K562 (cell line): ENCODE data around the gene MAP2. TPM values are rescaled to one million over a fixed set of nuclear protein-coding genes. Genes with fewer than 3 reads are reported as not detected.
A peak's percentile ranks its signal among the peaks of the same experiment; 100 is the strongest.

Experiments used
- ATAC-seq: fragments of 200-7000 bp; cut with Tn5 transposase; 3 replicates; pipeline ENCODE4 v1.9.1; 2020; ENCODE audit warnings: moderate library complexity
- BruUV-seq: library from RNA; stranded (reverse); fragments of 400-500 nt; replicated peaks from 2 replicates; lab custom pipeline; 2021; lab: Mats Ljungman, UMichigan
- CTCF ChIA-PET: fragments of 300-600 bp; formaldehyde crosslinking; extraction: SDS; loops from one replicate; lab custom pipeline; 2021; ENCODE audit warnings: low intra/inter-chr PET ratio; lab: Yijun Ruan, JAX
- POLR2A ChIA-PET: fragments of 300-600, 350-650 bp; sonication (Branson Sonifier 250); formaldehyde crosslinking; extraction: SDS; loops from one replicate; lab custom pipeline; 2021; ENCODE audit warnings: antibody characterized with exemption, inconsistent platforms; lab: Yijun Ruan, JAX
- DNase-seq, 4 experiments: peaks; one replicate each; pipeline versions ENCODE4 v3.0.0 to v3.0.0-alpha.2; 2011 to 2018; ENCODE audit warnings: low spot score in 3 of 4, mixed read lengths in 3 of 4; ENCODE audit errors: extremely low read depth in 1 of 4
- FAIRE-seq: peaks from 2 replicates; lab custom pipeline; 2011; peaks lifted over from hg19 to GRCh38; lab: Jason Lieb, UNC
- H2AFZ ChIP-seq: 2 replicates; pipeline ENCODE4 v1.6.0; 2011; ENCODE audit warnings: low read depth, low read length, control low read depth, inconsistent platforms
- H3K27ac ChIP-seq: fragments of 200-600 bp; 3 replicates; pipeline ENCODE4 v1.8.0; 2011; ENCODE audit warnings: low read depth, mild to moderate bottlenecking, control low read depth, inconsistent platforms, low read length, moderate library complexity, mixed read lengths; ENCODE audit errors: extremely low read depth
- H3K27me3 ChIP-seq, 2 experiments: fragments of 300-600 bp in 1 of 2; 2 replicates in 1 of 2; 3 replicates in 1 of 2; pipeline versions ENCODE4 v1.6.0 to v1.8.0; 2011; ENCODE audit warnings: inconsistent platforms in 2 of 2, low read length in 2 of 2, mild to moderate bottlenecking in 1 of 2, mixed read lengths in 1 of 2, moderate library complexity in 1 of 2; ENCODE audit not compliant: control insufficient read depth in 2 of 2, insufficient read depth in 2 of 2
- H3K36me3 ChIP-seq: fragments of 300-600 bp; 3 replicates; pipeline ENCODE4 v1.8.0; 2011; ENCODE audit warnings: mild to moderate bottlenecking, low read length, inconsistent platforms; ENCODE audit not compliant: control insufficient read depth, insufficient read depth
- H3K4me1 ChIP-seq, 2 experiments: fragments of 200-600 bp in 1 of 2; replicated peaks in 1 of 2; 2 replicates in 1 of 2; 3 replicates in 1 of 2; pipeline versions ENCODE4 v1.5.1 to v1.8.0; 2011; ENCODE audit warnings: inconsistent platforms in 2 of 2, low read length in 2 of 2, mild to moderate bottlenecking in 1 of 2, mixed read lengths in 1 of 2, moderate library complexity in 1 of 2; ENCODE audit not compliant: control insufficient read depth in 2 of 2, insufficient read depth in 2 of 2
- H3K4me2 ChIP-seq: 2 replicates; pipeline ENCODE4 v1.6.1; 2011; ENCODE audit warnings: low read length, control low read depth, inconsistent platforms, mixed read lengths; ENCODE audit not compliant: insufficient read depth
- H3K4me3 ChIP-seq: fragments of 200-600 bp; sonication (generic), shearing (Covaris generic); 2 replicates; pipeline ENCODE4 v1.5.1; 2016; ENCODE audit warnings: control low read depth, inconsistent platforms
- H3K79me2 ChIP-seq: fragments of 200-600 bp; 3 replicates; pipeline ENCODE4 v1.8.0; 2011; ENCODE audit warnings: low read length, inconsistent platforms; ENCODE audit not compliant: control insufficient read depth, insufficient read depth
- H3K9ac ChIP-seq, 2 experiments: 2 replicates each; pipeline versions ENCODE4 v1.6.0 to v1.6.1; 2011; ENCODE audit warnings: low read depth in 2 of 2, low read length in 2 of 2, control low read depth in 1 of 2, inconsistent platforms in 1 of 2, mild to moderate bottlenecking in 1 of 2, mixed read lengths in 1 of 2; ENCODE audit not compliant: insufficient read depth in 1 of 2
- H3K9me1 ChIP-seq: one replicate; pipeline ENCODE4 v1.6.0; 2011; ENCODE audit warnings: inconsistent platforms, mild to moderate bottlenecking, low read length, moderate library complexity; ENCODE audit not compliant: control insufficient read depth, insufficient read depth
- H3K9me3 ChIP-seq: replicated peaks from 2 replicates; pipeline ENCODE4 v1.5.1; 2011; ENCODE audit warnings: low read depth, low read length, inconsistent platforms; ENCODE audit not compliant: control insufficient read depth, insufficient read depth
- H4K20me1 ChIP-seq: replicated peaks from 2 replicates; pipeline ENCODE4 v1.6.1; 2011; ENCODE audit warnings: low read length, inconsistent platforms, mixed read lengths; ENCODE audit not compliant: control insufficient read depth, insufficient read depth
- BCL6 ChIP-seq: fragments of 250-450 bp; sonication (Bioruptor Pico); IDR thresholded peaks from 2 replicates; pipeline ENCODE4 v1.4.0; 2020
- CREB5 ChIP-seq: fragments of 250-450 bp; sonication (Bioruptor Pico); IDR thresholded peaks from 2 replicates; pipeline ENCODE4 v1.5.0; 2020; ENCODE audit warnings: mild to moderate bottlenecking
- HDAC3 ChIP-seq: fragments of 450-650 bp; IDR thresholded peaks from 2 replicates; pipeline ENCODE4 v1.6.1; 2018; ENCODE audit warnings: borderline replicate concordance, mild to moderate bottlenecking, moderate library complexity; ENCODE audit not compliant: partially characterized antibody
- PPARD ChIP-seq: fragments of 250-450 bp; sonication (Bioruptor Pico); IDR thresholded peaks from 2 replicates; pipeline ENCODE4 v1.8.0; 2022; ENCODE audit warnings: inconsistent platforms, mild to moderate bottlenecking, moderate library complexity
- PTTG1 ChIP-seq: fragments of 450-650 bp; IDR thresholded peaks from 2 replicates; pipeline ENCODE4 v1.6.1; 2016; ENCODE audit warnings: low read depth, mild to moderate bottlenecking, missing genetic modification characterization, missing compliant biosample characterization
- RERE ChIP-seq: sonication (generic); formaldehyde crosslinking; IDR thresholded peaks from 2 replicates; pipeline ENCODE4 v1.8.0; 2023; ENCODE audit warnings: missing genetic modification reagents, mild to moderate bottlenecking, borderline replicate concordance
- TBP ChIP-seq: optimal IDR thresholded peaks from 2 replicates; pipeline ENCODE3; 2011; ENCODE audit warnings: low read depth, low read length, improper control_type of control experiment
- ZNF274 ChIP-seq: IDR thresholded peaks from 2 replicates; pipeline ENCODE4 v1.6.1; 2011; ENCODE audit warnings: low read depth, mild to moderate bottlenecking, low read length, moderate library complexity, borderline replicate concordance
- WGBS: fragments of 100-300 bp; shearing (Covaris generic); methylation state at CpG from one replicate; pipeline ENCODE4 v1.1.6; 2016; ENCODE audit warnings: low coverage, mixed read lengths; ENCODE audit not compliant: insufficient coverage; ENCODE audit errors: missing lambda C conversion rate; 5-methylcytosine and 5-hydroxymethylcytosine counted together
- in situ Hi-C: fragments of 300-500 bp; cut with MboI; formaldehyde crosslinking; loops from 4 replicates; pipeline ENCODE4 v1.15.0; 2018; ENCODE audit warnings: inconsistent platforms, mixed read lengths
- intact Hi-C: fragments of 100-400 bp; cut with micrococcal nuclease; formaldehyde crosslinking; loops from 2 replicates; pipeline ENCODE4 v1.14.2; 2022
- polyA plus RNA-seq, 8 experiments: library from polyadenylated mRNA; depleted of rRNA in 4 of 8; stranded (reverse) in 5 of 8; unstranded in 3 of 8; fragments of >200 nt; fragmentation: Nextera tagmentation in 2 of 8; fragmentation: Illumina TruSeq in 1 of 8; extraction: Ambion mirVana in 2 of 8; extraction: Trizol in 1 of 8; gene quantifications; 2 replicates each; pipeline versions ENCODE4 v1.2.1 to v1.2.3, GENCODE V29; 2011 to 2014; ENCODE audit warnings: inconsistent platforms in 1 of 8, missing spikeins in 1 of 8
- total RNA-seq, 7 experiments: library from RNA; depleted of rRNA in 6 of 7; stranded (reverse); fragments of >200 nt in 6 of 7; fragmentation: Illumina TruSeq in 2 of 7; extraction: Trizol in 2 of 7; gene quantifications; 2 replicates each; pipeline versions ENCODE4 v1.2.1 to v1.2.3, GENCODE V29; 2011 to 2021; ENCODE audit warnings: low replicate concordance in 1 of 7

The MAP2 gene
- total and polyA plus RNA-seq, 9 of the 15 experiments (the other 6 are each of a cell fraction or from before 2014, with no cell fraction given) = 0.13 TPM; not detected in 8

- no peak for TF ChIP-seq PPARD
- no peak for TF ChIP-seq HDAC3
- TF ChIP-seq PTTG1 (tag) = no peak
- no peak for TF ChIP-seq BCL6 (CRISPR knock-in tag)
- no peak for TF ChIP-seq TBP
- TF ChIP-seq CREB5 = no peak
- TF ChIP-seq, all 486 proteins: peak for 17
Observed at GRCh38 chr2:209423562-209424198, at the start of gene MAP2 (continued).

- TF ChIP-seq RERE = no peak
- TF ChIP-seq ZNF274 = 0 out of 2 replicates have a peak, but pooled peaks have one; percentile 34
- Histone ChIP-seq H3K4me3 (no peak overlapping the region), H3K79me2 (no peaks in the 10 kb centered on the region), H3K27me3 (no peaks in the 10 kb centered on the region), H3K9me1 (no peaks in the 10 kb centered on the region), H3K4me1 (no peaks in the 10 kb centered on the region), H3K36me3 (no peaks in the 10 kb centered on the region), H3K9ac (no peak overlapping the region), H4K20me1 (no peaks in the 10 kb centered on the region), H3K4me2 (no peak overlapping the region), H2AFZ (no peak overlapping the region), H3K9me3 (no peaks in the 10 kb centered on the region; the same call in 1 of the 2 replicates), H3K27ac (no peak overlapping the region)
- ChIA-PET POLR2A (no interaction called here), CTCF (no interaction called here)
- no TSS peak for BruUV-seq
- 0% methylated on average over 1 of the region's 1 CpG for WGBS
- in situ Hi-C loops (no loop called here), intact Hi-C loops (no loop called here)
- ATAC-seq (no peak), DNase-seq (no peak), FAIRE-seq (no peak)
Observed at GRCh38 chr2:209376686-209377085, 47.2 kb upstream of the MAP2 start.
